HEK293 (cell line): ENCODE data around the gene SBF2.

Experiments used
- CTCF ChIA-PET: fragments of 350-600 bp; formaldehyde crosslinking; extraction: SDS; loops from one replicate; lab custom pipeline; 2021; ENCODE audit warnings: antibody characterized with exemption; lab: Yijun Ruan, JAX
- POLR2A ChIA-PET: fragments of 300-600 bp; formaldehyde crosslinking; extraction: SDS; loops from one replicate; lab custom pipeline; 2020; ENCODE audit warnings: antibody characterized with exemption, inconsistent platforms; lab: Yijun Ruan, JAX
- H3K27ac ChIP-seq: fragments of 200-500 bp; sonication (Bioruptor generic); 2 replicates; pipeline ENCODE4 v1.5.1; 2014; ENCODE audit warnings: low read depth, low read length, control low read depth, inconsistent platforms; ENCODE audit errors: extremely low read depth
- H3K36me3 ChIP-seq, 2 experiments: fragments of 200-500 bp in 1 of 2; sonication (Bioruptor generic) in 1 of 2; 1 replicate in 1 of 2; 2 replicates in 1 of 2; pipeline ENCODE4 v1.5.1; 2014 to 2017; ENCODE audit warnings: inconsistent platforms in 2 of 2, low read length in 2 of 2; ENCODE audit not compliant: control insufficient read depth in 2 of 2, insufficient read depth in 1 of 2
- H3K4me1 ChIP-seq: fragments of 200-500 bp; sonication (Bioruptor generic); 2 replicates; pipeline ENCODE4 v1.5.1; 2014; ENCODE audit warnings: mild to moderate bottlenecking, low read length, inconsistent platforms; ENCODE audit not compliant: control insufficient read depth, insufficient read depth
- H3K4me3 ChIP-seq: 2 replicates; pipeline ENCODE4 v1.5.1; 2011; ENCODE audit warnings: low read depth, mild to moderate bottlenecking, control low read depth, low read length, moderate library complexity
- H3K9me3 ChIP-seq: fragments of 200-500 bp; sonication (Bioruptor generic); 2 replicates; pipeline ENCODE4 v1.5.1; 2014; ENCODE audit warnings: low read depth, low read length, inconsistent platforms; ENCODE audit not compliant: control insufficient read depth, insufficient read depth
- GLI2 ChIP-seq: fragments of 450-650 bp; formaldehyde crosslinking; IDR thresholded peaks from 2 replicates; pipeline ENCODE4; 2017; ENCODE audit warnings: missing biosample characterization, missing genetic modification characterization, low read depth, borderline replicate concordance
- IKZF3 ChIP-seq: fragments of 450-650 bp; IDR thresholded peaks from 2 replicates; pipeline ENCODE4 v1.5.0; 2018; ENCODE audit warnings: missing biosample characterization, mild to moderate bottlenecking, missing genetic modification characterization, moderate library complexity
- KLF7 ChIP-seq: fragments of 450-650 bp; formaldehyde crosslinking; IDR thresholded peaks from 2 replicates; pipeline ENCODE4 v1.5.1; 2016; ENCODE audit warnings: missing biosample characterization, missing genetic modification characterization, borderline replicate concordance
- MZF1 ChIP-seq: fragments of 450-650 bp; formaldehyde crosslinking; IDR thresholded peaks from 2 replicates; pipeline ENCODE4 v1.5.1; 2017; ENCODE audit warnings: missing biosample characterization, missing genetic modification characterization, borderline replicate concordance
- ZFHX2 ChIP-seq: fragments of 450-650 bp; formaldehyde crosslinking; conservative IDR thresholded peaks from 2 replicates; pipeline ENCODE4 v1.5.1; 2016; ENCODE audit warnings: missing biosample characterization, missing genetic modification characterization
- ZFP69B ChIP-seq: fragments of 450-650 bp; formaldehyde crosslinking; IDR thresholded peaks from 2 replicates; pipeline ENCODE4 v1.5.1; 2016; ENCODE audit warnings: missing biosample characterization, missing genetic modification characterization
- ZNF341 ChIP-seq: fragments of 450-650 bp; formaldehyde crosslinking; IDR thresholded peaks from 2 replicates; pipeline ENCODE4; 2016; ENCODE audit warnings: low read depth, missing biosample characterization, missing genetic modification characterization
- ZNF394 ChIP-seq: fragments of 450-650 bp; formaldehyde crosslinking; IDR thresholded peaks from 2 replicates; pipeline ENCODE4 v1.5.1; 2016; ENCODE audit warnings: missing biosample characterization, missing genetic modification characterization, mild to moderate bottlenecking, moderate library complexity, borderline replicate concordance
- ZNF416 ChIP-seq: fragments of 450-650 bp; formaldehyde crosslinking; IDR thresholded peaks from 2 replicates; pipeline ENCODE4 v1.5.1; 2016; ENCODE audit warnings: missing biosample characterization, missing genetic modification characterization
- ZNF501 ChIP-seq: fragments of 450-650 bp; formaldehyde crosslinking; IDR thresholded peaks from 2 replicates; pipeline ENCODE4 v1.5.1; 2016; ENCODE audit warnings: missing biosample characterization, missing genetic modification characterization
- ZNF514 ChIP-seq: fragments of 450-650 bp; formaldehyde crosslinking; IDR thresholded peaks from 2 replicates; pipeline ENCODE4 v1.5.1; 2016; ENCODE audit warnings: missing biosample characterization, missing genetic modification characterization
- ZNF596 ChIP-seq: fragments of 450-650 bp; IDR thresholded peaks from 2 replicates; pipeline ENCODE4 v1.5.0; 2018; ENCODE audit warnings: missing biosample characterization, mild to moderate bottlenecking, missing genetic modification characterization, moderate library complexity
- ZNF670 ChIP-seq: fragments of 450-650 bp; formaldehyde crosslinking; IDR thresholded peaks from 2 replicates; pipeline ENCODE4 v1.5.1; 2016; ENCODE audit warnings: missing biosample characterization, missing genetic modification characterization, low read depth
- ZNF701 ChIP-seq: fragments of 450-650 bp; formaldehyde crosslinking; IDR thresholded peaks from 2 replicates; pipeline ENCODE4 v1.5.1; 2016; ENCODE audit warnings: missing biosample characterization, missing genetic modification characterization
- ZNF76 ChIP-seq: fragments of 450-650 bp; formaldehyde crosslinking; IDR thresholded peaks from 2 replicates; pipeline ENCODE4; 2016; ENCODE audit warnings: low read depth, missing biosample characterization, missing genetic modification characterization, borderline replicate concordance
- ZNF776 ChIP-seq: fragments of 450-650 bp; formaldehyde crosslinking; IDR thresholded peaks from 2 replicates; pipeline ENCODE4 v1.5.0; 2017; ENCODE audit warnings: missing biosample characterization, missing genetic modification characterization, borderline replicate concordance
- ZNF792 ChIP-seq: fragments of 450-650 bp; formaldehyde crosslinking; IDR thresholded peaks from 2 replicates; pipeline ENCODE4 v1.5.1; 2016; ENCODE audit warnings: missing biosample characterization, missing genetic modification characterization
- TF ChIP-seq, protein P1 (sequence below): fragments of 450-650 bp; formaldehyde crosslinking; IDR thresholded peaks from 2 replicates; pipeline ENCODE4 v1.5.1; 2016; ENCODE audit warnings: missing biosample characterization, missing genetic modification characterization
- TF ChIP-seq, protein P2 (sequence below): fragments of 450-650 bp; formaldehyde crosslinking; IDR thresholded peaks from 2 replicates; pipeline ENCODE4 v1.5.1; 2016; ENCODE audit warnings: missing biosample characterization, missing genetic modification characterization
- TF ChIP-seq, protein P3 (sequence below): fragments of 450-650 bp; formaldehyde crosslinking; IDR thresholded peaks from 2 replicates; pipeline ENCODE4 v1.5.1; 2016; ENCODE audit warnings: missing biosample characterization, missing genetic modification characterization, borderline replicate concordance

The SBF2 gene

DNA sequence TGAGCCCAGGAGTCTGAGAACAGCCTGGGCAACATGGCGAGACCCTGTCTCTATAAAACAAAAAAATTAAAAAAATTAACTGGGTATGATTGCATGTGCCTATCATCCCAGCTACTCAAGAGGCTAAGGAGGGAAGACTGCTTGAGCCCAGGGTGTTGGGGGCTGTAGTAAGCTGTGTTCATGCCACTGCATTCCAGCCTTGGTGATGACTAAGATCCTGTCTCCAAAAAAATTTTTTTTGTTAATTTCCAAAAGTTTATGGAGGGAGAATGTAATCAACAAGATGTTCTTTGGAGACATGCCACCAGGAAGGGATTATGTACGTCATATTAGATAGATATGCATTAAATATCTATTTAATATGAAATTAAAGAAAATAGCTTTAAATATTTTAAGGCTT lies 267.5 kb downstream of the SBF2 start:
- H3K4me1 ChIP-seq, result no peaks in the 10 kb centered on the region

DNA sequence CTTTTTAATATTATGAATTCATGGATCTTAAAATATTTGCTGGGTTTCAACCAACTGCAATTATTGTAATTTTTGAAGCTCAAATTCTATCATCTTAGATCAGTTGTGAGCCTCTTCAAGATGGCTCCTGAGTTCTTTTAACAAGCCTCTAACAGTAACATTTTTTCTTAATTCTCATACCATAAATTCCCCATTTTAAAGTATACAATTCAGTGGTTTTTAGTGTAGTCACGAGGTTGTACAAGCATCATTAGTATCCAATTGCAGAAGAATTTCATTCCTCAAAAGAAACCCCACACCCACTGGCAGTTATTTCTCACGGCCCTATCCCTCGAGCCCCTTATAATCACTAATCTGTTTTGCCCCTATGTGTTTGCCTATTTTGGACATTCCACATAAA lies 270.8 kb downstream of the SBF2 start:
- TF ChIP-seq, protein P1, sequence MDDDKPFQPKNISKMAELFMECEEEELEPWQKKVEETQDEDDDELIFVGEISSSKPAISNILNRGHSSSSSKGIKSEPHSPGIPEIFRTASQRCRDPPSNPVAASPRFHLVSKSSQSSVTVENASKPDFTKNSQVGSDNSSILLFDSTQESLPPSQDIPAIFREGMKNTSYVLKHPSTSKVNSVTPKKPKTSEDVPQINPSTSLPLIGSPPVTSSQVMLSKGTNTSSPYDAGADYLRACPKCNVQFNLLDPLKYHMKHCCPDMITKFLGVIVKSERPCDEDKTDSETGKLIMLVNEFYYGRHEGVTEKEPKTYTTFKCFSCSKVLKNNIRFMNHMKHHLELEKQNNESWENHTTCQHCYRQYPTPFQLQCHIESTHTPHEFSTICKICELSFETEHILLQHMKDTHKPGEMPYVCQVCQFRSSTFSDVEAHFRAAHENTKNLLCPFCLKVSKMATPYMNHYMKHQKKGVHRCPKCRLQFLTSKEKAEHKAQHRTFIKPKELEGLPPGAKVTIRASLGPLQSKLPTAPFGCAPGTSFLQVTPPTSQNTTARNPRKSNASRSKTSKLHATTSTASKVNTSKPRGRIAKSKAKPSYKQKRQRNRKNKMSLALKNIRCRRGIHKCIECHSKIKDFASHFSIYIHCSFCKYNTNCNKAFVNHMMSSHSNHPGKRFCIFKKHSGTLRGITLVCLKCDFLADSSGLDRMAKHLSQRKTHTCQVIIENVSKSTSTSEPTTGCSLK (tag by site-specific recombination), result no peak
- TF ChIP-seq IKZF3 (tag by site-specific recombination), result no peak
- TF ChIP-seq ZNF341 (tag by site-specific recombination), result no peak
- TF ChIP-seq, protein P2, sequence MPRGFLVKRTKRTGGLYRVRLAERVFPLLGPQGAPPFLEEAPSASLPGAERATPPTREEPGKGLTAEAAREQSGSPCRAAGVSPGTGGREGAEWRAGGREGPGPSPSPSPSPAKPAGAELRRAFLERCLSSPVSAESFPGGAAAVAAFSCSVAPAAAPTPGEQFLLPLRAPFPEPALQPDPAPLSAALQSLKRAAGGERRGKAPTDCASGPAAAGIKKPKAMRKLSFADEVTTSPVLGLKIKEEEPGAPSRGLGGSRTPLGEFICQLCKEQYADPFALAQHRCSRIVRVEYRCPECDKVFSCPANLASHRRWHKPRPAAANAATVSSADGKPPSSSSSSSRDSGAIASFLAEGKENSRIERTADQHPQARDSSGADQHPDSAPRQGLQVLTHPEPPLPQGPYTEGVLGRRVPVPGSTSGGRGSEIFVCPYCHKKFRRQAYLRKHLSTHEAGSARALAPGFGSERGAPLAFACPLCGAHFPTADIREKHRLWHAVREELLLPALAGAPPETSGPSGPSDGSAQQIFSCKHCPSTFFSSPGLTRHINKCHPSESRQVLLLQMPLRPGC (tag by site-specific recombination), result no peak
- no peak for TF ChIP-seq ZNF514 (tag by site-specific recombination)
- TF ChIP-seq ZNF416 (tag by site-specific recombination), result no peak
- no peak for TF ChIP-seq ZNF501 (tag by site-specific recombination)
- TF ChIP-seq KLF7 (tag by site-specific recombination), result no peak
- TF ChIP-seq MZF1, result no peak
- TF ChIP-seq ZFHX2 (tag by site-specific recombination), result no peak
- Histone ChIP-seq H3K4me1 (no peaks in the 10 kb centered on the region), H3K4me3 (no peak overlapping the region), H3K9me3 (no peaks in the 10 kb centered on the region), H3K27ac (no peak overlapping the region), H3K36me3 (no peaks in the 10 kb centered on the region)
- POLR2A ChIA-PET, result no interaction called here
- CTCF ChIA-PET, result interaction anchor here (0.8 kb wide), 1 partner anchor 51 kb away, joined by 3 read pairs; no protein-coding TSS in a partner anchor

More for the DNA sequence above, 267.5 kb downstream of the SBF2 start:
- no peak overlapping the region for H3K4me3 ChIP-seq
- no peaks in the 10 kb centered on the region for H3K9me3 ChIP-seq
- TF ChIP-seq ZNF596 (tag by site-specific recombination) (no peak), GLI2 (tag by site-specific recombination) (no peak), ZNF701 (tag by site-specific recombination) (no peak), ZNF670 (tag by site-specific recombination) (no peak), ZNF776 (tag by site-specific recombination) (no peak), ZNF394 (no peak), ZFP69B (no peak), ZNF76 (tag by site-specific recombination) (no peak), ZNF792 (tag by site-specific recombination) (no peak), MZF1 (no peak)
- TF ChIP-seq, protein P3, sequence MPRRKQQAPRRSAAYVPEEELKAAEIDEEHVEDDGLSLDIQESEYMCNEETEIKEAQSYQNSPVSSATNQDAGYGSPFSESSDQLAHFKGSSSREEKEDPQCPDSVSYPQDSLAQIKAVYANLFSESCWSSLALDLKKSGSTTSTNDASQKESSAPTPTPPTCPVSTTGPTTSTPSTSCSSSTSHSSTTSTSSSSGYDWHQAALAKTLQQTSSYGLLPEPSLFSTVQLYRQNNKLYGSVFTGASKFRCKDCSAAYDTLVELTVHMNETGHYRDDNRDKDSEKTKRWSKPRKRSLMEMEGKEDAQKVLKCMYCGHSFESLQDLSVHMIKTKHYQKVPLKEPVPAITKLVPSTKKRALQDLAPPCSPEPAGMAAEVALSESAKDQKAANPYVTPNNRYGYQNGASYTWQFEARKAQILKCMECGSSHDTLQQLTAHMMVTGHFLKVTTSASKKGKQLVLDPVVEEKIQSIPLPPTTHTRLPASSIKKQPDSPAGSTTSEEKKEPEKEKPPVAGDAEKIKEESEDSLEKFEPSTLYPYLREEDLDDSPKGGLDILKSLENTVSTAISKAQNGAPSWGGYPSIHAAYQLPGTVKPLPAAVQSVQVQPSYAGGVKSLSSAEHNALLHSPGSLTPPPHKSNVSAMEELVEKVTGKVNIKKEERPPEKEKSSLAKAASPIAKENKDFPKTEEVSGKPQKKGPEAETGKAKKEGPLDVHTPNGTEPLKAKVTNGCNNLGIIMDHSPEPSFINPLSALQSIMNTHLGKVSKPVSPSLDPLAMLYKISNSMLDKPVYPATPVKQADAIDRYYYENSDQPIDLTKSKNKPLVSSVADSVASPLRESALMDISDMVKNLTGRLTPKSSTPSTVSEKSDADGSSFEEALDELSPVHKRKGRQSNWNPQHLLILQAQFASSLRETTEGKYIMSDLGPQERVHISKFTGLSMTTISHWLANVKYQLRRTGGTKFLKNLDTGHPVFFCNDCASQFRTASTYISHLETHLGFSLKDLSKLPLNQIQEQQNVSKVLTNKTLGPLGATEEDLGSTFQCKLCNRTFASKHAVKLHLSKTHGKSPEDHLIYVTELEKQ (tag by site-specific recombination), result no peak
- no peaks in the 10 kb centered on the region for H3K36me3 ChIP-seq
- ChIA-PET POLR2A (no interaction called here), CTCF (no interaction called here)
- H3K27ac ChIP-seq, result no peak overlapping the region
